ENCODE data around the gene FAM53A. TPM values are rescaled to one million over a fixed set of nuclear protein-coding genes. Genes with fewer than 3 reads are reported as not detected.
"Not testable (repeated sequence)": the region's sequence is repeated elsewhere in the genome, so short reads cannot be mapped to it uniquely, and the experiment has no call there.

The FAM53A gene
- total RNA-seq, 1 donor from 2014 or later, result 2.2 TPM

DNA sequence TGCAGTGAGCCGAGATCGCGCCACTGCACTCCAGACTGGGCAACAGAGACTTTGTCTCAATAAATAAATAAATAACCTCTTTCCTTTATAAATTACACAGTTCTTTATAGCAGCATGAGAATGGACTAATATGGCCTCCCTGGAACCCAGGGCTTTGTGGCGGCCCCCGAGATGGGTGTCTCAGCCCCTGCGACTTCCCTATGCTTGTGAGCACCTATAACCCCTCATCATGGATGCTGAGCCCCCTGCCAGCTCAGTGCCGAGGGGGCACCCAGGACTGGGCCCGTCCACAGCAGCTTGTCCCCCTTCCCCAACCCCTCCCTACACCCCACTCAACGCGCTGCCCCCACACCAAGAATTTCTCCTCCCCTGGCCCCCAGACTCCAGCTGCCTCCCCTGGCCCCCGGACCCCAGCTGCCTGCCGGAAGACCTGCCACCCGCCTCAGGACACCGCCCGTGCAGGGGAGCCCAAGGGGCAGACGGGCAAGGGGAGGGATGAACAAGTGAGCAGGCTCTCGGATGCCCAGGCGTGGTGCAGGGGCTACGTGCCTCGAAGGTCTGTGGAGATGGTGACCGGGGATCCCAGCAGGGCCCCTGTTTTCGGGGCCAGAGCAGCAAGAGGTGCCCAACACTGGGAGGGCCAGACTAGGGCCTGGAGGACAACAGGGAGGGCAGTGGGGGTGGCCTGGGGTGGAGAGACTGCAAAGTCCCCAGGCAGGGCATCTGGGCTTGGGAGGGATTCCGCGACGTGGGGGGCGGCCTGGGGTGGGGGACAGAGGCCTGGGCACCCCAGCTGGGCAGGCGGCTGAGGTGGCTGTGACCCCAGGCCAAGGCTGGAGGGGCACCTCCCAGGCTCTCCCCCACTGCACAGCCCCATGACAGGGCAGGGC is 74.0 kb downstream of the FAM53A start:
- no peak for ATAC-seq
- DNase-seq (ENCODE audit: low spot score), result no peak

DNA sequence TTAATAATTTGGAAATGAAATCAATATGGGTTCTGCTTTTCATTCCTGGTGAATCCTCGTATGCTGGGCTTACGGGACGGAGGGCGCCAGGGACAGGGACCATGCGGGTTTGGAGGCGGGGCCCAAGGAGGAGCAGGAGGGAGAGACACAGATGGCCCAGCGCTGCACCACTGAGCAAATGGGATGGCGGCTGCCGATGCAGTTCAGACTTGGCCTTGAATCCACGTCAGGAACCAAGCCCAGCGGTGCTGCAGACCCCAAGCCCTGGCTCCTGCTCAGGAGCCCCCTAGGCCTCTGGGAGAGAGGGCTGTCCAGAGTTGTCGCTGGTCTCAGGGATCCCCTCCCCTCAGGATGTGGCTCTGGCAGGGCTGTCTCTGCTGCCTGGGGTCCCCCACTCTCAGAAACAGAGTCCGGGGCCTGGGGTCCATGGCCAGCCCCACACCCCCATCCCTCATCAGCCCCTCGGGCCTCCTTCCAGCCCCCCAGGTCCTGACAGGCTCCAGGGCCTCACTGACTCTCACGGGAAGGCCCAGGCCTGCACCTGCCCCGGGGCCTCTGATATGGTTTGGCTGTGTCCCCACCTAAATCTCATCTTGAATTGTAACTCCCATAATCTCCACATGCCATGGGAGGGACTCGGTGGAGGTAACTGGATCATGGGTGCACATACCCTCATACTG is 75.2 kb downstream of the FAM53A start:
- DNase-seq (ENCODE audit: low spot score) (no peak), ATAC-seq (no peak)

DNA sequence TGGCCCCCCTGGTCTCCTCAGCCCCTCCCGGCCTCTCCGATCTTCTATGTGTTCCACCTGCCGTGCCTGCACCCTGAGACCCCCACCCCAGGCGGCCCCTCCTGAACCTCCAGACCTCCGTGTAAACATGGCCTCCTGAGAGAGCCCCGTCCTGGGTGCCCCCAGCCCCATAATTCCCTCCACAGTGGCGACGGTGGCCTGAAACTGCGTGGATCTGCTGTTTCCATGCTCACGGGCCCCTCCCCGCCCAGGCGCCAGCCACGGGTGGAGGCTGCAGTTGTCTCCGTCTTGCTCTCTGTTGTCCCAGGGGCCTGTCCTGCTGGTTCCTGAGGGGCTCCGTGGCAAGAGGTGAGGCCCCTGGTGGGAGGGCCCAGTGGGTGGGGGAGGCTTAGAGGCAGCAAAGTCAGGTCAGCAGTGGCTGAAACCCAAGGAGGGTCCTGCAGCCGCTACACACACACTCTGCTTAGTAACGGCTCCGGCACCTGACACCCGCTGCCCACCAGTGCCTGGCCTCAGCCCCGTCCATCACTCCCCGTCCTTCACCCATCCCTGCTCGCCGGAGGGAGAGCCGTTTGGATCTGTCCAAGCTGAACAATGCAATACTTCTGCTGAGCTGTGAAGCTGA is 75.8 kb downstream of the FAM53A start:
- DNase-seq (ENCODE audit: low spot score) (no peak), ATAC-seq (no peak)

DNA sequence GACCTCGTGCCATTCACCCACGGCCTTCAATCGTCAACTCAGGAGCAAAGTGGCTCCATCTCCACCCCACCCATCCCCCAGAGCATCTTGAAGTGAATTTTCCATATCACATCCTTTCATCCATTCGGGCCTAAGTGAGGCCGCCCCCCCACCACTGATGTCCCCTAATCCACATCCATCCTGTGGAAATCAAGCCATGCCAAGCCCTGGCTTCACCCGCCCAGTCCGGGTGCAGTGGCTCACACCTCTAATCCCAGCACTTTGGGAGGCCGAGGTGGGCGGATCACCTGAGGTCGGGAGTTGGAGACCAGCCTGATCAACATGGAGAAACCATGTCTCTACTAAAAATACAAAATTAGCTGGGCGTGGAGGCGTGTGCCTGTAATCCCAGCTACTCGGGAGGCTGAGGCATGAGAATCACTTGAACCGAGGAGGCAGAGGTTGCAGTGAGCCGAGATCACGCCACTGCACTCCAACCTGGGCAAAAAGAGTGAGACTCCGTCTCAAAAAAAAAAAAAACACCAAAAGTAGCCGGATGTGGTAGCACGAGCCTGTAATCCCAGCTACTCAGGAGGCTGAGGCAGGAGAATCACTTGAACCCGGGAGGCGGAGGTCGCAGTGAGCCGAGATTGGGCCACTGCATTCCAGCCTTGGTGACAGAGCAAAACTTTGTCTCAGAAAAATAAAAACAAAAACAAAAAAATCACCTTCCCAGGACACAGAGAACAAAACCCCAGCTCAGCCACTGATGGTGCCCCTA is 76.5 kb downstream of the FAM53A start:
- not testable (repeated sequence) for ATAC-seq; DNase-seq (ENCODE audit: low spot score)

DNA sequence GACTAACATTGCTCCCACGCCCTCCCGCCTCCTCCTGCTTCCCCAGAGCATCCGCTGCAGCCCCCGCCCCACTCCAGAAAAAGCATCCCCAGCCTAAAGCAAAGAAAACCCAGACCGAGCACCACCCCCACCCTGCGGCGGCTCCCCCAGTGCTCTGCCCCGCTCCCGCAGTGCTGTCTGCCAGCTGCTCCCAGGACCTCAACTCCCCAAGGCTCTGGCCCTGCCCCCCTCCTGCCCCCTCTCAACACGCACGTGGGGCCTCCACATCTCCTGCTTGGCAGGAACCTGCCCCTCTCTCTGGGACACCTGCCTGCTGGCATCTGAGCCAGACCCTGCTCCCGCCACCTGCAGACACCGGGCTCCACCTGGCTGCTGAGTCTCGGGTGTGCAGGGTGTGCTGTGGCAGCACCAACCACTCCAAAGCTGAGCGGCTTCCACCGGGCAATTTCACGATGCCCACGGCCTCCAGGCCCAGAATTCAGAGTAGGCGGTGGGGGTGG is 79.4 kb downstream of the FAM53A start:
- ATAC-seq (peak; percentile 45), DNase-seq (ENCODE audit: low spot score) (no peak)

DNA sequence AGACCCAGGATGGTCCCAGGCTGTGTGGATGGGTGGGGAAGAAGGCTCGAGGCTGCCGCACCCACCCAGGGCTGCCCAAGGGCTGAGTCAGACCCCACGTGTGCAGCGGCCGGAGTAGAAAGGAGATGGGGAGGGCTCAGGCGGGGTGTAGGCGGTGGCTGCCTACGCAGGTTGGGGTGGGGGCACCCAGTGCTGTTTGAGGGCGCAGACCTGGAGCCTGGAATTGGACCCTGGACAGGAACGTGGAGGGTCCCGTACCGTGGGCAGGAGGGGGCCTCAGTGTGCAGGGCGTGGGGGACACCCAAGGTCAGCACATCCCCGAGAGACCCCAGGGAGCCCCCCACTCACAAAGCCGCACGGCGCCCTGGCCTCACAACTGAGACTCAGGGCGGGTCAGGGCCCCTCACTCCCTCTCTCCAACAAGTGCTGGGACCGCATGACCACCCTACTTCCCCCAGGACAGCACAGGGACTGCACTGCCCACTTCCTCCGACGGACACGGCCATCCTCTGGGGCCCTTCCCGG is 79.9 kb downstream of the FAM53A start:
- no peak for ATAC-seq
- DNase-seq (ENCODE audit: low spot score), result no peak

DNA sequence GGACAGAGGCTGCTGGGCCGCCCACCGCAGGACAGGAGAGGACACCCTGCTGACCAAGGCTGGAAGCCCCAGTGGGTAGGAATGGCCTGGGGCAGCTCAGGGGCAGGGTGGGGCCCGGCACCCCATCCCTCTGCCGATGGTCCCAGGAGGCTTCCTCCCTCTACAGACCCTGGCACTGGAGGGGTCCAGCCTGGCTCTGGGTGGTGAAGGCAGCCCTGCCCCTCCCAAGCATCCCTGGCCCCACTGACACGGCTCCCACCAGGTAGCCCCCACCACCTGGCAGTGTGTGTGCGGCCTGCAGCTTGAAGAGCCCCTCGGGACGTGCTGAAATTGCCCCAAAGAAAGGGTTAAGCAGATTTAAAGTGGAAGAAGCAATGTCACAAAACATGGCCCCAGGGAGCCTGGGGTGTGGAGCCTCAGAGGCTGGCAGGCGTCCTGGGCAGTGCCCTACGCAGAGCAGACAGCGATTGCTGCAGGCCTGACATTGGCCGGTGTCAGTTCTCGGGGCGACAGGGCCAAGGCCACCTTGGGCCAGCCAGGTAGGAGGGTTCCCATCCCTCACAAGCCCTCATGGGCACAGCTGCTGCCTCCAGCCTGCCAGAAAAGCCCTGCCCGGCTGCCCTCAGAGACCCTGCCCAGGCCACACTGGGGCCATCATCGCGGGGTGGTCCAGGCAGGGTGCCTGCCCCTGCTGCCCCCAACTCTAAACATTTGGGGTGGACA is 80.5 kb downstream of the FAM53A start:
- ATAC-seq (no peak), DNase-seq (ENCODE audit: low spot score) (no peak)

DNA sequence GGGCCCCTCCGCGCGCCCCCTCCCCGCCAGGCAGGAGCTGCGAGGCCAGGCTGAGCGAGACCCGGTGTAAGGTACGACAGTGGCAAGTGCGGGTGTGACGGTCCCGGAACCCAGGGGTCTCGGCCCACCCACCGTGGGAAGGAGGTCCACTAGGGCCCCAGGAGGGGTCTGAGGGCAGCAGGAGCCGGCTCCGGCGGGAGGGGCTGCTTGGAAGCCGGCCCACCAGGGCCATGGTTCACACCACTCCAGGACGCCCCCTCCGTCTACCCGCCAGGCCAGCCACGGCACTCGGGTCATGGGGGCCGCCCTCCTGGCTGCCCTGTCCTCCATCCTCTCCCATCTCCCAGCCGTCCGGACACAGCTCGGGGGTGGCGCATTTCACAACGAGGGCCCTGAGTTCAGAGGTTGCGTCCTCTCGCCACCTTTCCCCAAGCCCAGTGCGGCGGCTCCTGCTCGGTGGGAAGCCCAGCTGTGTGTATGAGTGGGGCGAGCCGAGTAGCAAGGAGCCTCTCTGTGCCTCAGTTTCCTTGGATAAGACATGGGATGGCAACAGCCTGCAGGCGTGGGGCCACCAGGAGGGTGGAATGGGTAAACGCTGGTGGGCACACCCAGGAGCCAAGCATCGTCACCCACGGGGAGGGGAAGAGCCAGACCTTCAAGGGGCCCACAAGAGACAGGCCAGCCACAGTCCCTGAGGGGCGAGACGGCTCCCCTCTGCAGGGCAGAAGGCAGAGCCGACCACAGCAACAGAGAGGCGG is 81.3 kb downstream of the FAM53A start:
- no peak for DNase-seq (ENCODE audit: low spot score)
- ATAC-seq, result no peak

DNA sequence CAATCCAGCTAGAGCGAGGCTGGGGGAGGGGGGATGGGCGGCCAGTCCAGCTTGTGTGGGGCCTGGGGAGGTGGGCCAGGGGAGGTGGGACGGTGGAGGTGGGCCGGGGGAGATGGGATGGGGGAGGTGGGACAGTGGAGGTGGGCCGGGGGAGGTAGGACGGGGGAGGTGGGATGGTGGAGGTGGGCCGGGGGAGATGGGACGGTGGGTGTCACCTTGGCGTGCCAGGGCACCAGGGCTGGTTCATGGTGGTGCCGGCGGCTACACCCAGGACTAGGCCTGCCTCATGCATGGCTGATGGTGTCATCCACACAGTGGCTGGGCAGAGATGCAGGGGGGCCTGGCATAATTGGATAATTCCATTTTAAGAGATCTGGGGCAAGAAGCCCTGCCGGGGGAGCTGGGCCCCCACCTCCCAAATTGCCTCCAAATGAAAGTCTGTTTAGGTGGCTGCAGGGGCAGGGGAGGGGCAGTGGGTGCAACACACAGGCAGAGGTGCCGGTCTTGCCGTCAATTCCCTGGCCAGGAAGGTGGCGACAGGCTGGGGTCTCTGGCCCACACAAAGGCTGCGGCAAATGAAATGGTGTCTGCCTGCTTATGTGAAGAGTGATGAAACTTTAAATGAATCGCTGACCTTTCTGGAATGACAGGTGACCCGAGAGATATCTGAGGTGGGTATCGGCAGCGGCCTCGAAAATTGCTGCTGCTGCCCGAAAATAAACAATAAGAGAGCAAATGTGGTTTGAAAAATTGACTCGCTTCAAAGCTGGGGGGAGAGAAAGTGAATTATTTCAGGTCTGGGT is 82.1 kb downstream of the FAM53A start:
- DNase-seq (ENCODE audit: low spot score), result no peak

DNA sequence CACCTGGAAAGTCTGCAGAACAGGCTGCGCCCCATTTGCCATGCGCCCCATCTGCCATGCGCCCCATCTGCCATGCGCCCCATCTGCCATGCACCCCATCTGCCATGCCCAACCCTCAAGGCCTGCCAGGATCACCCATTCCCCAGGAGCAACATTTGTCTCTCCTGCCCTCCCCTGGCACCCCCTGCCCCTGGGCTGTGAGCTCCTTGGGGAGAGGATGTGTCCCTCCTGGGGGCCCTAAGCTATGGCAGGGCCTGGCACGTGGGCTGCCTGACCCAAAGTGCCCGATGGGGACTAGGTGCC is 82.6 kb downstream of the FAM53A start:
- ATAC-seq (no peak), DNase-seq (ENCODE audit: low spot score) (no peak)

More for the DNA sequence above, 82.1 kb downstream of the FAM53A start:
- no peak for ATAC-seq

DNA sequence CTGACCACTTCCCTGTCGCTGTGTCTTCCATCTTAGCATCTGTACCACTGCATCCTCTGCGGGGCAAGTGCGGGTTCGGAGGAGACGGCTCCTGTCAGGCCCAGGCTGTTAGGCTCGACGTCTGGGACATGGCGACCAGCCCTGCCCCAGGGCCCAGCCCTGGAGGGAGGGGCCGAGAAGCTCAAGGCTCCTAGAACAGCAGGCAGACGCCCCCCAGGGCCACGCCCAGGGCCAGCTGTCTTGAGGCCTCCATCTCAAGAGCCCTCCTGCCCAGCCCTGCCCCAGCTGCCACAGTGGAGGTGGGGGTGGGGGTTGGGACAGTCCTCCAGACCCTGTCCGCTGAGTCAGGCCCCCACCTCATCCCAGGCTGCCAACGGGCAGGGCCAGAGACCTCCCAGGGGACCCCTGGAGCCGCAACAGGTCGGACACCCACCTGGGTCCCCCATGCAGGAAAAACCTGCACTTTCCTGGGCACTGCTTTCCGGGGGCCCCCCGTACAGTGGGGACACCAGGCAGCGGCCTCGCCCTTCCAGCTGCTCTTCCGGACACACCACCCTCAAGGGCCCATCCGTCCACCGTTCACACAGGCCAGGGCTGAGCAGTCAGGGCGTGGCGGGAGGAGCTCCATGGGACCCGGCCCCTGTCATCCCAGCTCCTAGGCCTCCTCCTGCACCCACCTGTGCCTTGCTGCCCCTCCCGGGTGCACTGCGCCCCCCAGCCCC is 83.1 kb downstream of the FAM53A start:
- DNase-seq (ENCODE audit: low spot score), result no peak

DNA sequence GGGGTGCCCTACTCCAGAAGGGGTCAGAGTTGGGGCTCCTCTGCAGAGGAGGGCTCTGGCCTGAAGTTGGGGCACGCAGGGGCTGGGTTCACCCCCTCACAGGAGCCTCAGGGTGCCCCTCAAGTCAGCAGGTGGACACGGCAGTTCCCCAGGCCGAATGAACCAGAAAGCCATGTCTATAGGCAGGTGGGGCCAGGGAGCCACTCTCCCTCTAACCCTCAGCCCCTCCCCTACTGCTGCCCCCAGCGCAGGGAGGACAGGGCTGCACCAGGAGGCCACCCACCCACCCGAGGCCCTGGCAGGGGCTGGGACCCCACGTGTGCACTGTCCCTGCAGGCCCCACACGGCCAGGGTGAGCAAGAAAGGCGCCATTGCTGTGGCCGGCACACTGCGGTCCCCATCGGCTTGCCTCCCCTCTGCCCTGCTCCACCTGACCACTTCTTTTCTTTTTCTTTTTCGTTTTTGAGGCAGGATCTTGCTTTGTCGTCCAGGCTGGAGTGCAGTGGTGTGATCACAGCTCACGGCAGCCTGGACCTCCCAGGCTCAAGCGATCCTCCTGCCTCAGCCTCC is 83.8 kb downstream of the FAM53A start:
- DNase-seq (ENCODE audit: low spot score), result no peak
- no peak for ATAC-seq

More for the DNA sequence above, 83.1 kb downstream of the FAM53A start:
- no peak for ATAC-seq

DNA sequence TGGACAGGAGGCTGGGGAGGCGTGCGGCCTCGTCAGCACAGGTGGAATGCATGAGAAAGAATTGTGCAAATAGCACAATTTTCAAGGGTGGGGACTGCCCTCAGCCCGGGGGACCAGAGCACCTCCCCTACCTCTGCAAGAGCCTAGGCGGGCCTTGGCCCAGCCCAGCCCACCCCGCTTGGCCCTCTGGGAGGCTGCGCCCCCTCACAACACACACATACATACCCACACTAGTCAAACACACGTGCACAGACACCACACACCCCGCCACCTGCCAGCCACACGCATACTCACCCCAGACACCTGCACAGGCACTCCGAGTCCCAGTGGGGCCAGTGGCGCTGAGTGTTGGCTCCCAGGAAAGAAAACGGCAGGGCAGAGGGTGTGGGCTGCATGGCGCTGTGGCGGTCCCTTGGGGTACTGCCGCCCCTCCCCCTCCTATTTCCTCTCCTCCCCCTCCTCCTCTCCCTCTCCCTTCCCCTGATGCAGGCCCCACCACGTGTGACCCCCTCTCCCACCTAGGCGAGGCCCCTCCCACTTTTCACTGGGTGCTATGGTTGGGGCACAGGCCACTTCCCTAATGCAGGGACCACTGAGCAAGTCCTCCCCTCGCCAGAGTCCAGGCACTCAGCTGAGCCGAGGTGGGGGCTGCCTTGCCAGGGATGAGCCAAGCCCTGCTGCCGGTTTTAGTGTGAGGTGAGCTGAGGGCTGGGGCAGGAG is 84.5 kb downstream of the FAM53A start:
- ATAC-seq (no peak), DNase-seq (ENCODE audit: low spot score) (no peak)

DNA sequence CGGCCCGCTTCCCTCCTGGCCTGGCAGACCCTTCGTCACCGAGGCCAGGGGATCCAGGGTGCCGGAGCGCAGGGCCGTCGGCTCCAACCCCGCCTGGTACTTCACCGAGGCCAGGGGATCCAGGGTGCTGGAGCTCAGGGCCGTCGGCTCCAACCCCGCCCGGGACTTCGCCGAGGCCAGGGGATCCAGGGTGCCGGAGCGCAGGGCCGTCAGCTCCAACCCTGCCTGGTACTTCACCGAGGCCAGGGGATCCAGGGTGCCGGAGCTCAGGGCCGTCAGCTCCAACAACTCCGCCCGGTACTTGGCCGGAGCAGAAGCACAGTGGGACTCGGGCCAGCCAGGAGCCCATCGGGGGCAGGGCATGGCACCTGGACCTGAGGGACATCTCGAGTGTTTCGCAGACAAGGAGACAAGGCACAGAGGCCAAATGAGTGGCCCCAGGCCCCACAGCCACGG is 85.1 kb downstream of the FAM53A start:
- ATAC-seq, result no peak
- DNase-seq (ENCODE audit: low spot score), result no peak

DNA sequence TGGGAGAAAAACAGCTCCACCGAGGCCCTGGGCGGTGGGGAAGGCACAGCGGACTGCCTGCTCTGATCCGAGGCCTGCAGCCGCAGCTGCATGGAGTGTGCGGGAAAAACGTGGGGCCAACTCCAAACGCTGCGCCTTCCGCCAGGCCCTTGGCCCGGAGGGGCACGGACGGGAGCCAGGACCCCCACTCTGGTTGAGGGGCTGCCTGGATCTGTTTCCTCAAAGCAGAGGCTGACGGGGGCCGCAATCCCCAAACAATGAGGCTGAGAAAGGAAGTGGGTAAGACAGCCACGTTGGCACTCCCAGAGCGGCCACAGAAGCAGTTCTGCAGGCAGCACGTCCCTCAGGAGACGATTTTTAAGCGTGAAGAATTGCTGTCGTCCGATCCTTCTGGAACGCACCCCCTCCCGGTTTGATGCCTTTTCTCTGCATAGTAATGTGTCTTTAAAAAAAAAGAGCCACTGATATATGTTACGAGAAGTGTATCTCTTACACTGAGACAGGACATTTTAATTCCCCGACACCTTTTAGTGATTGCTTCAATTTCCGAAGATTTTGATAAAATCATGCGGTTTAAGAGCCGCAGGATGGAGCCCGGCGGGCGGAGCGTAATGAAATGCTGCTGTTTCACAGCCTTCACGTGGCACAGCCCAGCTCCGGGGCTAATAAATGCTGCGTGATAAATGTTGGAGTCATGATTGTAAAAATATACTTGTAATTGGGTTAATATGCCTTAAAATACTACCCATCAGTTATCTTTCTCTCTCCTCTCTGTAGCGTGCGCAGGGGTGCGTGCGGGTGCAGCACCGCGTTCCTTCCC is 85.7 kb downstream of the FAM53A start:
- no peak for ATAC-seq
- no peak for DNase-seq (ENCODE audit: low spot score)
